CD14-positive monocyte (primary cell): ENCODE data around the gene CHST11. TPM values are rescaled to one million over a fixed set of nuclear protein-coding genes. Genes with fewer than 3 reads are reported as not detected.

Source experiments
- DNase-seq, 3 donors: peaks; one replicate each; pipeline ENCODE4 v3.0.0-alpha.2; 2011 to 2022
- H2AFZ ChIP-seq: 2 replicates; pipeline ENCODE4 v1.6.0; 2012; ENCODE audit warnings: mild to moderate bottlenecking, low read depth, low read length, inconsistent platforms; ENCODE audit not compliant: insufficient read depth, poor library complexity, severe bottlenecking
- H3K27ac ChIP-seq, 2 donors: 1 replicate in 1 of 2; 2 replicates in 1 of 2; pipeline ENCODE4 v1.5.1; 2012 to 2013; ENCODE audit warnings: low read length in 2 of 2, control low read depth in 1 of 2, inconsistent platforms in 1 of 2, low read depth in 1 of 2, mild to moderate bottlenecking in 1 of 2
- H3K27me3 ChIP-seq, 2 donors: one replicate each; pipeline versions ENCODE4 v1.6.0 to v1.6.1; 2011 to 2013; ENCODE audit warnings: low read length in 2 of 2; ENCODE audit not compliant: control insufficient read depth in 2 of 2, insufficient read depth in 2 of 2
- H3K36me3 ChIP-seq, 2 donors: replicated peaks in 1 of 2; 1 replicate in 1 of 2; 2 replicates in 1 of 2; pipeline versions ENCODE4 v1.5.1 to v1.6.1; 2012 to 2013; ENCODE audit warnings: low read length in 2 of 2, control low read depth in 1 of 2, inconsistent platforms in 1 of 2, mild to moderate bottlenecking in 1 of 2; ENCODE audit not compliant: insufficient read depth in 2 of 2, control insufficient read depth in 1 of 2
- H3K4me1 ChIP-seq, 2 donors: 1 replicate in 1 of 2; 2 replicates in 1 of 2; pipeline versions ENCODE4 v1.5.1 to v1.6.1; 2012 to 2013; ENCODE audit warnings: low read length in 2 of 2, control low read depth in 1 of 2, inconsistent platforms in 1 of 2, mild to moderate bottlenecking in 1 of 2, moderate library complexity in 1 of 2; ENCODE audit not compliant: insufficient read depth in 2 of 2, control insufficient read depth in 1 of 2
- H3K4me2 ChIP-seq: replicated peaks from 2 replicates; pipeline ENCODE3; 2012; ENCODE audit warnings: low read length, moderate library complexity, mild to moderate bottlenecking; ENCODE audit not compliant: poor library complexity, severe bottlenecking; ENCODE audit errors: extremely low read depth
- H3K4me3 ChIP-seq, 3 experiments: fragments of 200-600 bp in 1 of 3; sonication (generic) in 1 of 3; replicated peaks in 1 of 3; 1 replicate in 2 of 3; 2 replicates in 1 of 3; pipeline ENCODE4 v1.5.1; 2011 to 2013; ENCODE audit warnings: low read length in 3 of 3, mild to moderate bottlenecking in 3 of 3, control low read depth in 2 of 3, low read depth in 2 of 3, inconsistent platforms in 1 of 3, moderate library complexity in 1 of 3
- H3K79me2 ChIP-seq: 2 replicates; pipeline ENCODE4 v1.6.0; 2012; ENCODE audit warnings: mild to moderate bottlenecking, control low read depth, inconsistent platforms, low read length, moderate library complexity; ENCODE audit not compliant: insufficient read depth
- H3K9ac ChIP-seq: 2 replicates; pipeline ENCODE4 v1.6.0; 2017; ENCODE audit warnings: low read length, mild to moderate bottlenecking; ENCODE audit not compliant: insufficient read depth, poor library complexity, severe bottlenecking
- H3K9me3 ChIP-seq, 2 donors: replicated peaks in 1 of 2; 1 replicate in 1 of 2; 2 replicates in 1 of 2; pipeline versions ENCODE4 v1.5.1 to v1.6.1; 2012 to 2013; ENCODE audit warnings: low read length in 2 of 2, control low read depth in 1 of 2; ENCODE audit not compliant: control insufficient read depth in 1 of 2, insufficient read depth in 1 of 2
- H4K20me1 ChIP-seq: 2 replicates; pipeline ENCODE4 v1.6.0; 2012; ENCODE audit warnings: mild to moderate bottlenecking, low read length, control low read depth, moderate library complexity; ENCODE audit not compliant: insufficient read depth
- H3K27ac Mint-ChIP-seq, 7 donors: one replicate each; pipeline ENCODE4 v1.8.0; 2020; ENCODE audit warnings: mild to moderate bottlenecking in 7 of 7, mixed read lengths in 7 of 7, moderate library complexity in 6 of 7, inconsistent platforms in 2 of 7
- H3K27me3 Mint-ChIP-seq, 3 donors: one replicate each; pipeline ENCODE4 v1.8.0; 2021 to 2022; ENCODE audit warnings: low read depth in 3 of 3, mild to moderate bottlenecking in 3 of 3, mixed read lengths in 3 of 3, moderate library complexity in 3 of 3, inconsistent platforms in 1 of 3
- H3K36me3 Mint-ChIP-seq, 2 donors: one replicate each; pipeline ENCODE4 v1.8.0; 2020; ENCODE audit warnings: mixed read lengths in 2 of 2, inconsistent platforms in 1 of 2, mild to moderate bottlenecking in 1 of 2
- H3K4me1 Mint-ChIP-seq: one replicate; pipeline ENCODE4 v1.8.0; 2020; ENCODE audit warnings: mild to moderate bottlenecking, mixed read lengths
- H3K4me3 Mint-ChIP-seq, 2 donors: one replicate each; pipeline ENCODE4 v1.8.0; 2020; ENCODE audit warnings: mild to moderate bottlenecking in 2 of 2, mixed read lengths in 2 of 2, moderate library complexity in 1 of 2
- H3K9me3 Mint-ChIP-seq, 7 donors: one replicate each; pipeline ENCODE4 v1.8.0; 2020 to 2022; ENCODE audit warnings: mixed read lengths in 7 of 7, mild to moderate bottlenecking in 6 of 7, moderate library complexity in 6 of 7, inconsistent platforms in 2 of 7
- WGBS: methylation state at CpG from one replicate; pipeline ENCODE4 v1.1.5; 2013; ENCODE audit warnings: missing lambda C conversion rate; ENCODE audit not compliant: insufficient coverage; 5-methylcytosine and 5-hydroxymethylcytosine counted together
- intact Hi-C, 2 donors: fragments of 100-400 bp; cut with micrococcal nuclease; formaldehyde crosslinking; loops; one replicate each; pipeline versions ENCODE4 v1.15.0 to v1.15.1; 2023
- polyA plus RNA-seq, 3 donors: library from polyadenylated mRNA; depleted of rRNA in 1 of 3; unstranded in 2 of 3; stranded (reverse) in 1 of 3; fragments of 300-500 nt in 2 of 3; fragments of >200 nt in 1 of 3; fragmentation: Illumina TruSeq in 2 of 3; gene quantifications; 1 replicate in 2 of 3; 2 replicates in 1 of 3; pipeline ENCODE4 v1.2.3, GENCODE V29; 2012 to 2021
- TF ChIP-seq, protein P1 (sequence below): fragments of 200-600 bp; IDR thresholded peaks from one replicate; pipeline ENCODE4 v1.8.0; 2022; ENCODE audit warnings: antibody characterized with exemption, mild to moderate bottlenecking

CHST11 gene
- polyA plus RNA-seq, 3 donors, result 44.4 to 66.6 (median 48.4) TPM

- H3K27ac Mint-ChIP-seq, result no peak overlapping the region
- no peaks in the 10 kb centered on the region for H4K20me1 ChIP-seq
- no peak overlapping the region for H3K9ac ChIP-seq
- peaks cover 1% of the 10 kb centered on the region for H3K4me1 Mint-ChIP-seq
- no peak for DNase-seq
- no peaks in the 10 kb centered on the region for H3K4me1 ChIP-seq
- TF ChIP-seq, protein P1, sequence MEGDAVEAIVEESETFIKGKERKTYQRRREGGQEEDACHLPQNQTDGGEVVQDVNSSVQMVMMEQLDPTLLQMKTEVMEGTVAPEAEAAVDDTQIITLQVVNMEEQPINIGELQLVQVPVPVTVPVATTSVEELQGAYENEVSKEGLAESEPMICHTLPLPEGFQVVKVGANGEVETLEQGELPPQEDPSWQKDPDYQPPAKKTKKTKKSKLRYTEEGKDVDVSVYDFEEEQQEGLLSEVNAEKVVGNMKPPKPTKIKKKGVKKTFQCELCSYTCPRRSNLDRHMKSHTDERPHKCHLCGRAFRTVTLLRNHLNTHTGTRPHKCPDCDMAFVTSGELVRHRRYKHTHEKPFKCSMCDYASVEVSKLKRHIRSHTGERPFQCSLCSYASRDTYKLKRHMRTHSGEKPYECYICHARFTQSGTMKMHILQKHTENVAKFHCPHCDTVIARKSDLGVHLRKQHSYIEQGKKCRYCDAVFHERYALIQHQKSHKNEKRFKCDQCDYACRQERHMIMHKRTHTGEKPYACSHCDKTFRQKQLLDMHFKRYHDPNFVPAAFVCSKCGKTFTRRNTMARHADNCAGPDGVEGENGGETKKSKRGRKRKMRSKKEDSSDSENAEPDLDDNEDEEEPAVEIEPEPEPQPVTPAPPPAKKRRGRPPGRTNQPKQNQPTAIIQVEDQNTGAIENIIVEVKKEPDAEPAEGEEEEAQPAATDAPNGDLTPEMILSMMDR, result no peak
- H3K36me3 ChIP-seq, result no peaks in the 10 kb centered on the region
- H3K9me3 Mint-ChIP-seq, result no peaks in the 10 kb centered on the region
- no peak overlapping the region for H3K4me3 ChIP-seq
- peaks cover 0 to 3% (median 0%) of the 10 kb centered on the region in 3 donors for H3K27me3 Mint-ChIP-seq
- peaks cover 0 to 2% of the 10 kb centered on the region in 2 donors for H3K27me3 ChIP-seq
- H2AFZ ChIP-seq, result no peak overlapping the region
- no peak overlapping the region for H3K4me3 Mint-ChIP-seq
- H3K9me3 ChIP-seq, result no peaks in the 10 kb centered on the region
- no peaks in the 10 kb centered on the region for H3K79me2 ChIP-seq
- no peak overlapping the region for H3K27ac ChIP-seq
- WGBS, result 100% methylated on average over 2 of the region's 2 CpGs
- no peaks in the 10 kb centered on the region for H3K36me3 Mint-ChIP-seq
- intact Hi-C loops, result no loop called here
- no peak overlapping the region for H3K4me2 ChIP-seq
Measured at GRCh38 chr12:104419717-104420116, 37.0 kb upstream of the CHST11 start.

DNA sequence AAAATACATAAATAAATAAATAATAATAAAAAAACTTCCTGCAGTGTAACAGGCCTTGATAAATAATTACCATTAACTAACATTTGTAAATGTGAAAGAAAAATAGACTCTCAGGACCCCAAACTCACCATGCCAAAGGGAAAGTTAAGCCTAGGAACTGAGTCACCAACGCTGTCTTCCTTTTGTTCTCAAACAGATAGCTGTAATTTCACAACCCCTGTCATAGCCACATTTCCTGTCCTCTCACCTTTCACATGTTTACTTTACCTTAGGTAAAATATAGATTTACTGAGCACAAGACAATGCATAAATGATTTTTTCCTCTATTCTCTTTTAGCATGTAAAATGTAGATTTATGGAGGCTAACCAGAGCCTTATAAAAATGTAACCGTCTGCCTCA, 35.9 kb upstream of the CHST11 start:
- no peaks in the 10 kb centered on the region for H3K79me2 ChIP-seq
- Mint-ChIP-seq H3K4me3 (no peak overlapping the region), H3K4me1 (peaks cover 1% of the 10 kb centered on the region), H3K27ac (peak overlapping the region in 1 of 7 donors; percentile 33), H3K36me3 (no peaks in the 10 kb centered on the region), H3K27me3 (peaks cover 0 to 3% (median 0%) of the 10 kb centered on the region in 3 donors), H3K9me3 (no peaks in the 10 kb centered on the region)
- H3K4me3 ChIP-seq, result no peak overlapping the region
- TF ChIP-seq, protein P1, result no peak
- H3K9ac ChIP-seq, result no peak overlapping the region
- H2AFZ ChIP-seq, result no peak overlapping the region
- DNase-seq, result no peak
- H3K9me3 ChIP-seq, result no peaks in the 10 kb centered on the region
- H3K27ac ChIP-seq, result no peak overlapping the region
- intact Hi-C loops, result no loop called here
- H3K27me3 ChIP-seq, result peaks cover 0 to 2% of the 10 kb centered on the region in 2 donors
- H4K20me1 ChIP-seq, result no peaks in the 10 kb centered on the region
- H3K4me2 ChIP-seq, result no peak overlapping the region
- no CpG with 5 or more reads among the region's 2 CpGs for WGBS
- no peaks in the 10 kb centered on the region for H3K36me3 ChIP-seq
- H3K4me1 ChIP-seq, result no peaks in the 10 kb centered on the region
